IMR-90 (cell line): ENCODE data around the gene ADAMTSL1. TPM values are rescaled to one million over a fixed set of nuclear protein-coding genes. Genes with fewer than 3 reads are reported as not detected.

Experiments used
- ATAC-seq: fragments of 200-7000 bp; cut with Tn5 transposase; 2 replicates; pipeline ENCODE4 v1.9.1; 2020; ENCODE audit warnings: low read depth, mild to moderate bottlenecking, moderate library complexity
- BruUV-seq: library from RNA; stranded (reverse); fragments of 400-500 nt; replicated peaks from 2 replicates; lab custom pipeline; 2021; lab: Mats Ljungman, UMichigan
- CTCF ChIA-PET: fragments of 300-600 bp; formaldehyde crosslinking; extraction: SDS; loops from one replicate; lab custom pipeline; 2021; ENCODE audit warnings: antibody characterized with exemption; lab: Yijun Ruan, JAX
- POLR2A ChIA-PET: fragments of 300-600 bp; sonication (Branson Sonifier 250); formaldehyde crosslinking; loops from one replicate; lab custom pipeline; 2022; ENCODE audit warnings: antibody characterized with exemption; ENCODE audit not compliant: unreplicated experiment; lab: Charles Lee
- DNase-seq: peaks from one replicate; pipeline ENCODE4 v3.0.0; 2013
- H2AFZ ChIP-seq: replicated peaks from 2 replicates; pipeline ENCODE3; 2013; ENCODE audit warnings: low read length, mild to moderate bottlenecking; ENCODE audit not compliant: poor library complexity
- H2AK5ac ChIP-seq: 2 replicates; pipeline ENCODE4 v1.6.1; 2013; ENCODE audit warnings: low read depth, low read length, inconsistent platforms
- H2AK9ac ChIP-seq: replicated peaks from 2 replicates; pipeline ENCODE3; 2013; ENCODE audit warnings: mild to moderate bottlenecking, low read depth, low read length, moderate library complexity; ENCODE audit not compliant: poor library complexity
- H2BK120ac ChIP-seq: 2 replicates; pipeline ENCODE4 v1.6.1; 2013; ENCODE audit warnings: low read depth, low read length, inconsistent platforms
- H2BK15ac ChIP-seq: 3 replicates; pipeline ENCODE4 v1.6.1; 2013; ENCODE audit warnings: low read depth, low read length, inconsistent platforms
- H2BK20ac ChIP-seq: 2 replicates; pipeline ENCODE4 v1.6.1; 2013; ENCODE audit warnings: low read depth, mild to moderate bottlenecking, inconsistent platforms, low read length, moderate library complexity
- H2BK5ac ChIP-seq: 2 replicates; pipeline ENCODE4 v1.6.1; 2013; ENCODE audit warnings: mild to moderate bottlenecking, low read depth, low read length, inconsistent platforms; ENCODE audit not compliant: poor library complexity, severe bottlenecking
- H3K14ac ChIP-seq: replicated peaks from 2 replicates; pipeline ENCODE4 v1.6.1; 2013; ENCODE audit warnings: low read depth, low read length, inconsistent platforms
- H3K18ac ChIP-seq: 2 replicates; pipeline ENCODE4 v1.6.1; 2013; ENCODE audit warnings: low read depth, low read length, control low read depth
- H3K23ac ChIP-seq: 2 replicates; pipeline ENCODE4 v1.6.1; 2013; ENCODE audit warnings: low read depth, low read length, inconsistent platforms
- H3K27ac ChIP-seq: 2 replicates; pipeline ENCODE4 v1.5.1; 2013; ENCODE audit warnings: mild to moderate bottlenecking, control low read depth, low read length; ENCODE audit not compliant: insufficient read depth
- H3K27me3 ChIP-seq: 2 replicates; pipeline ENCODE4 v1.6.1; 2013; ENCODE audit warnings: low read length; ENCODE audit not compliant: control insufficient read depth, insufficient read depth
- H3K36me3 ChIP-seq: 2 replicates; pipeline ENCODE4 v1.6.1; 2013; ENCODE audit warnings: low read length, mixed read lengths; ENCODE audit not compliant: control insufficient read depth, insufficient read depth
- H3K4ac ChIP-seq: 2 replicates; pipeline ENCODE4 v1.6.1; 2013; ENCODE audit warnings: low read depth, low read length, inconsistent platforms
- H3K4me1 ChIP-seq: 2 replicates; pipeline ENCODE4 v1.6.1; 2013; ENCODE audit warnings: low read length, mixed read lengths; ENCODE audit not compliant: control insufficient read depth, insufficient read depth
- H3K4me2 ChIP-seq: 2 replicates; pipeline ENCODE4 v1.6.1; 2013; ENCODE audit warnings: low read depth, mild to moderate bottlenecking, control low read depth, low read length, moderate library complexity
- H3K4me3 ChIP-seq: 2 replicates; pipeline ENCODE4 v1.5.1; 2013; ENCODE audit warnings: low read depth, mild to moderate bottlenecking, control low read depth, low read length, moderate library complexity; ENCODE audit not compliant: insufficient read depth
- H3K56ac ChIP-seq: 2 replicates; pipeline ENCODE4 v1.6.1; 2013; ENCODE audit warnings: low read length, inconsistent platforms; ENCODE audit not compliant: insufficient read depth; ENCODE audit errors: extremely low read depth
- H3K79me1 ChIP-seq, 2 experiments: 2 replicates each; pipeline ENCODE4 v1.6.1; 2013; ENCODE audit warnings: low read length in 2 of 2, inconsistent platforms in 1 of 2, low read depth in 1 of 2
- H3K9ac ChIP-seq: 2 replicates; pipeline ENCODE4 v1.6.1; 2013; ENCODE audit warnings: low read depth, low read length, control low read depth
- H3K9me1 ChIP-seq: 2 replicates; pipeline ENCODE4 v1.6.1; 2013; ENCODE audit warnings: low read length, inconsistent platforms; ENCODE audit not compliant: insufficient read depth
- H3K9me3 ChIP-seq: 2 replicates; pipeline ENCODE4 v1.6.1; 2013; ENCODE audit warnings: low read length; ENCODE audit not compliant: control insufficient read depth, insufficient read depth
- H4K20me1 ChIP-seq: 2 replicates; pipeline ENCODE4 v1.6.1; 2013; ENCODE audit warnings: low read length, inconsistent platforms; ENCODE audit not compliant: insufficient read depth
- H4K5ac ChIP-seq: 2 replicates; pipeline ENCODE4 v1.6.1; 2013; ENCODE audit warnings: mild to moderate bottlenecking, low read depth, low read length, control low read depth
- H4K8ac ChIP-seq, 2 experiments: 2 replicates each; pipeline ENCODE4 v1.6.1; 2013; ENCODE audit warnings: low read depth in 2 of 2, low read length in 2 of 2, control low read depth in 1 of 2, inconsistent platforms in 1 of 2
- H4K91ac ChIP-seq: 2 replicates; pipeline ENCODE4 v1.6.1; 2013; ENCODE audit warnings: low read depth, low read length, inconsistent platforms; ENCODE audit not compliant: insufficient read depth
- MAFK ChIP-seq: IDR thresholded peaks from 2 replicates; pipeline ENCODE4 v1.6.1; 2012; ENCODE audit warnings: low read depth, low read length, improper control_type of control experiment
- WGBS, 2 experiments: methylation state at CpG; one replicate each; pipeline versions ENCODE4 v1.1.5 to v1.1.7; 2013; ENCODE audit warnings: missing lambda C conversion rate in 2 of 2; ENCODE audit not compliant: insufficient read length in 1 of 2; ENCODE audit errors: extremely low coverage in 2 of 2; 5-methylcytosine and 5-hydroxymethylcytosine counted together
- dilution Hi-C: fragments of 300-500 bp; cut with HindIII; formaldehyde crosslinking; loops from one replicate; pipeline ENCODE4 v1.14.3; 2018; ENCODE audit warnings: low sequenced_read_pairs; ENCODE audit not compliant: unreplicated experiment
- in situ Hi-C: fragments of 300-500 bp; cut with MboI; formaldehyde crosslinking; loops from 3 replicates; pipeline ENCODE4 v1.14.3; 2019; ENCODE audit warnings: low sequenced_read_pairs, inconsistent platforms, mixed read lengths
- intact Hi-C: fragments of 100-400 bp; cut with micrococcal nuclease; formaldehyde crosslinking; loops from 2 replicates; pipeline ENCODE4 v1.10.0; 2022
- polyA plus RNA-seq, 3 experiments: library from polyadenylated mRNA; depleted of rRNA; stranded (reverse); fragments of >200 nt; gene quantifications; 2 replicates each; pipeline ENCODE4 v1.2.3, GENCODE V29; 2012; ENCODE audit warnings: low replicate concordance in 1 of 3
- total RNA-seq: library from RNA; depleted of rRNA; stranded (reverse); fragments of >200 nt; gene quantifications from 2 replicates; pipeline ENCODE4 v1.2.3, GENCODE V29; 2012
- TF ChIP-seq, protein P1 (sequence below): fragments of 150-350 bp; IDR thresholded peaks from 2 replicates; pipeline ENCODE4 v1.6.1; 2016; ENCODE audit warnings: low read depth, mild to moderate bottlenecking, low read length, moderate library complexity, borderline replicate concordance

Gene ADAMTSL1
- total and polyA plus RNA-seq, 2 of the 4 experiments (the other 2 are of a cell fraction), result 38.2 to 62.2 TPM

DNA sequence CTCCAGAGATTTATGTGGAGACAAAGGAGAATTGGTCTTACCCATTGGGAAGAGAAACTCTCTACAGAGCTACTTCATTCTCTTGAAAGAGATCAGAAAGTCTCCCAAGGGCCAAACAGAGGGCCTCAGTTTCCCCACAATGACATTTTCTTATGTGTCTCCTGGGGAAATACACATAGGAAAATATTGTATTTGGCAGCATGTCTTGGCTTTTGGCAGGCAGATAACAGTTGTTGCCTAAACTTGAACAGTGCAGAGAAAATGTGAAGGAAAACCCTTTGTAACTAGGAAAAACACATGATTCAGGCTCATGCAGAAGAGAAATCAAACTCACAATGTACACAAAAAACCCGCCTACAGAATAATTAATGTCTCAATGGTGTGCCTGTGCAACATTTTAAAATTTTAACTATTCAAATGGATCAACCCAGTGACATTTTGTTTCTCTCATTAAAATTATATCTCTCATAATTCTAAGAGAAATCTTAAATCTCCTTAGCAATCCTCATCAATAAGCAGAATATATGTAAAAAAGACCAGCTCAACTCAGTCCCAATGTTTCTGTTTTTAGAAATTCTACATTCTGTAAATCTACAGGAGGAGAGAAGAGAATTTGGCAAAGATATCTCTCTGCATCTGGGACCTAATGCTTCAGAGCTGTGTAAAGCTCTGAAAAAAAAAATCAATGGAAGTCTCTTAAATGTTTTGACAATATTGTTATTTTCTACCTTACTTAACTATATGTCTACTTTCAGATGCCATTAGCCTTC, 205.1 kb downstream of the ADAMTSL1 start:
- Histone ChIP-seq H3K36me3 (no peaks in the 10 kb centered on the region), H3K27ac (no peak overlapping the region), H4K91ac (no peak overlapping the region), H3K14ac (no peak overlapping the region), H4K8ac (no peak overlapping the region), H2BK5ac (no peak overlapping the region), H4K20me1 (no peaks in the 10 kb centered on the region), H2AK9ac (no peak overlapping the region), H3K18ac (no peak overlapping the region), H3K4ac (no peak overlapping the region), H2AK5ac (no peak overlapping the region), H3K56ac (no peak overlapping the region), H2BK120ac (no peak overlapping the region), H3K27me3 (no peaks in the 10 kb centered on the region), H3K4me1 (no peaks in the 10 kb centered on the region), H4K5ac (no peak overlapping the region), H3K4me2 (no peak overlapping the region), H2AFZ (no peak overlapping the region), H2BK20ac (no peak overlapping the region), H3K79me1 (no peaks in the 10 kb centered on the region), H3K9me1 (no peaks in the 10 kb centered on the region), H3K23ac (no peak overlapping the region), H2BK15ac (no peak overlapping the region), H3K9ac (no peak overlapping the region), H3K4me3 (no peak overlapping the region), H3K9me3 (no peaks in the 10 kb centered on the region)
- TF ChIP-seq MAFK, result no peak
- TF ChIP-seq, protein P1, sequence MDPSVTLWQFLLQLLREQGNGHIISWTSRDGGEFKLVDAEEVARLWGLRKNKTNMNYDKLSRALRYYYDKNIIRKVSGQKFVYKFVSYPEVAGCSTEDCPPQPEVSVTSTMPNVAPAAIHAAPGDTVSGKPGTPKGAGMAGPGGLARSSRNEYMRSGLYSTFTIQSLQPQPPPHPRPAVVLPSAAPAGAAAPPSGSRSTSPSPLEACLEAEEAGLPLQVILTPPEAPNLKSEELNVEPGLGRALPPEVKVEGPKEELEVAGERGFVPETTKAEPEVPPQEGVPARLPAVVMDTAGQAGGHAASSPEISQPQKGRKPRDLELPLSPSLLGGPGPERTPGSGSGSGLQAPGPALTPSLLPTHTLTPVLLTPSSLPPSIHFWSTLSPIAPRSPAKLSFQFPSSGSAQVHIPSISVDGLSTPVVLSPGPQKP, result no peak
- in situ Hi-C loops, result no loop called here
- no CpG with 5 or more reads among the region's 1 CpG for WGBS, 2 experiments
- no TSS peak for BruUV-seq
- no peak for ATAC-seq
- intact Hi-C loops, result no loop called here
- dilution Hi-C loops, result no loop called here
- ChIA-PET CTCF (no interaction called here), POLR2A (no interaction called here)
- no peak for DNase-seq
